Mesenteric fat pad (tissue), 1 donor: ENCODE results near the gene PARG. TPM values are rescaled to one million over a fixed set of nuclear protein-coding genes. Genes with fewer than 3 reads are reported as not detected.
"Not testable (repeated sequence)": the region's sequence is repeated elsewhere in the genome, so short reads cannot be mapped to it uniquely, and the experiment has no call there.

Source experiments
- DNase-seq: peaks from one replicate; pipeline ENCODE4 v3.0.0-alpha.2; 2020; ENCODE audit warnings: low spot score
- total RNA-seq: library from RNA; stranded (reverse); fragmentation: NEBNext Ultra II Directional; extraction: Animal tissue kit (Norgen Biotek cat#: 25700); gene quantifications from one replicate; pipeline ENCODE4 v1.2.1, GENCODE V29; 2021
- donor health status: DM: yes; HTN: yes; CAD: no.

The PARG gene
- total RNA-seq, 1 donor from 2014 or later: 22.3 TPM

GRCh38 chr10:49903829-49904228 lies 38.0 kb downstream of the PARG start:
- DNase-seq: not testable (repeated sequence)

GRCh38 chr10:49900406-49900805 lies 41.4 kb downstream of the PARG start:
- not testable (repeated sequence) for DNase-seq

- not testable (repeated sequence) for DNase-seq
Observed at GRCh38 chr10:49899999-49900398, 41.8 kb downstream of the PARG start.

- not testable (repeated sequence) for DNase-seq
Observed at GRCh38 chr10:49890025-49890424, 51.8 kb downstream of the PARG start.

GRCh38 chr10:49884739-49885331 lies 57.0 kb downstream of the PARG start:
- not testable (repeated sequence) for DNase-seq

- DNase-seq: not testable (repeated sequence)
Observed at GRCh38 chr10:49883852-49884251, 58.0 kb downstream of the PARG start.

- DNase-seq: not testable (repeated sequence)
Observed at GRCh38 chr10:49882327-49882726, 59.5 kb downstream of the PARG start.

- not testable (repeated sequence) for DNase-seq
Observed at GRCh38 chr10:49872740-49873139, 69.1 kb downstream of the PARG start.

- DNase-seq: not testable (repeated sequence)
Observed at GRCh38 chr10:49871462-49871861, 70.4 kb downstream of the PARG start.

GRCh38 chr10:49859933-49860332 lies 81.9 kb downstream of the PARG start:
- DNase-seq: not testable (repeated sequence)

GRCh38 chr10:49858697-49859382 lies 83.0 kb downstream of the PARG start:
- DNase-seq: not testable (repeated sequence)

- not testable (repeated sequence) for DNase-seq
Observed at GRCh38 chr10:49849520-49849919, 92.3 kb downstream of the PARG start.

GRCh38 chr10:49844775-49845595 lies 96.8 kb downstream of the PARG start:
- no peak for DNase-seq

GRCh38 chr10:49842333-49842628 lies 99.5 kb downstream of the PARG start:
- DNase-seq: not testable (repeated sequence)

GRCh38 chr10:49841615-49842332 lies 100.1 kb downstream of the PARG start:
- no peak for DNase-seq

- no peak for DNase-seq
Observed at GRCh38 chr10:49837685-49838084, 104.1 kb downstream of the PARG start.

- DNase-seq: no peak
Observed at GRCh38 chr10:49837051-49837478, 104.8 kb downstream of the PARG start.

GRCh38 chr10:49834976-49835375 lies 106.9 kb downstream of the PARG start:
- no peak for DNase-seq

- DNase-seq: no peak
Observed at GRCh38 chr10:49834201-49834600, 107.6 kb downstream of the PARG start.

GRCh38 chr10:49833168-49833567 lies 108.7 kb downstream of the PARG start:
- no peak for DNase-seq

GRCh38 chr10:49831352-49832035 lies 110.3 kb downstream of the PARG start:
- no peak for DNase-seq
